Omental fat pad (tissue), 4 donors: ENCODE measurements around the gene OTOA. TPM values are rescaled to one million over a fixed set of nuclear protein-coding genes. Genes with fewer than 3 reads are reported as not detected.
A peak's percentile ranks its signal among the peaks of the same experiment; 100 is the strongest.
"Not testable (repeated sequence)": the region's sequence is repeated elsewhere in the genome, so short reads cannot be mapped to it uniquely, and the experiment has no call there.

Source experiments
- ATAC-seq: fragments of 150-250 bp; one replicate; pipeline ENCODE4 v1.9.1; 2016; ENCODE audit warnings: mild to moderate bottlenecking, moderate library complexity; ENCODE audit not compliant: low FRiP score
- DNase-seq: peaks from one replicate; pipeline ENCODE4 v3.0.0-alpha.2; 2019; ENCODE audit warnings: low spot score
- small RNA-seq: library from RNA; depleted of rRNA; stranded (forward); fragments of <200 nt; gene quantifications from one replicate; pipeline ENCODE3, GENCODE V24; 2016
- total RNA-seq, 4 donors: library from RNA; depleted of rRNA; stranded (reverse); fragments of >200 nt; gene quantifications; one replicate each; pipeline ENCODE4 v1.1.0, GENCODE V29; 2016

OTOA gene
- total RNA-seq, 4 donors from 2014 or later: 0.25 to 1.2 (median 0.69) TPM

GRCh38 chr16:21793310-21793709, 129.5 kb downstream of the OTOA start:
- not testable (repeated sequence) for DNase-seq, ATAC-seq

GRCh38 chr16:21798601-21799000, 134.8 kb downstream of the OTOA start:
- DNase-seq, ATAC-seq: not testable (repeated sequence)

GRCh38 chr16:21801538-21802374, 138.0 kb downstream of the OTOA start:
- DNase-seq: not testable (repeated sequence)
- peak; percentile 67 for ATAC-seq

GRCh38 chr16:21802375-21802663, 138.6 kb downstream of the OTOA start:
- ATAC-seq, DNase-seq: not testable (repeated sequence)

Small RNAs within 50 kb of the gene (small RNA-seq; reads per million reads assigned to genes)
- gene RNU6-1005P: not detected
- not detected for gene RNU6-196P

Other genes starting within 250 kb of the OTOA start
- gene METTL9, start 64.4 kb upstream of the OTOA start, total RNA-seq: 100 to 1,000 TPM in 3 of 4 donors, 10 to 100 TPM in 1; 98.9 to 195 (median 114) TPM
- 10 to 100 TPM in 1 of 4 donors, 1 to 10 TPM in 3; 2.8 to 18.6 (median 6.8) TPM for gene IGSF6, start 11.4 kb upstream of the OTOA start, total RNA-seq
- 100 to 1,000 TPM in 2 of 4 donors, 10 to 100 TPM in 2; 34.9 to 195 (median 94.1) TPM for gene NPIPB4, start 193.8 kb downstream of the OTOA start, total RNA-seq